Measurements from ENCODE around the gene PUS1.

Gene PUS1

DNA sequence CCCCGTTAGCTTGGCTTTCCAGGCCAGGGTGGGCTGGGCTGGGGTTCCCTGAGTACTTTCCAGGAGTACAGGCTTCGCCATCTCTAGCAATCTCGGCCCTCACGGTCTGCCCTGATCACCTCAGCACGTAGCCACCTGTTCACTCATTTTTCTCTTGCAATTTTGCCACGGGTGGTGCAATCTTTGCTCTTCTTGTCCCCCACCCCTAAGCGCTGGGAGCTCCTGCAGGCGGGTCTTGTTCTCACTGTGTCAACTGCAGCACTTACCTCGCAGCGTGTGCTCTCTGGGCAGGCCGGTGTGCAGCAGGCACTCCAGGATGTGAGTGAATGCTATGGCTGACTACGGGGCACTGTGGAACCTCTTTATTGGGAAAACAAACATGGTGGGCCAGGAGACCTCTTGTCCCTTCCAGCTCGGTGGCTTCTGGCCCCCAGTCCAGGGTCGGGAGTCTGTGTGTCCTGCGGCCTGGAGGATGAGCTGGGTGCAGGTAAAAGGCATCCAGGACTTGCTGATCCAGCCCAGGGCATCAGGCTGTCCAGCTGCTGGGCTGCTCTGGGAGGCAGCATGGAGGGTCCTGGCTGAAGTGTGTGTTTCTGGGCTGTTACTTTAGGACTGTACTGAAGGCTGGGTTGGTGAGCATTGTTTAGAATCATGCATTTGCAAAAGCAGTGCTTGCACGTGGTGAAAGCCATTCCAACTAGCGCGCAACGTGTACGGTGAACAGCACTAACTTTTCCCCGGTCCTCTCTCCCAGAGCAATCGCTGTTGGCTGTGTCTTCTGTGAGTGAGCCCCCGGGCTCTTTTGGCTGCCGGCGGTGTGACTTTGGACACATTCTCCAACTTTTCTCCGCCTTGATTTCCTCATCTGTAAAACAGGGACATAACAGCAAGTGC lies 36.1 kb upstream of the PUS1 start:
- TF ChIP-seq, protein P1, sequence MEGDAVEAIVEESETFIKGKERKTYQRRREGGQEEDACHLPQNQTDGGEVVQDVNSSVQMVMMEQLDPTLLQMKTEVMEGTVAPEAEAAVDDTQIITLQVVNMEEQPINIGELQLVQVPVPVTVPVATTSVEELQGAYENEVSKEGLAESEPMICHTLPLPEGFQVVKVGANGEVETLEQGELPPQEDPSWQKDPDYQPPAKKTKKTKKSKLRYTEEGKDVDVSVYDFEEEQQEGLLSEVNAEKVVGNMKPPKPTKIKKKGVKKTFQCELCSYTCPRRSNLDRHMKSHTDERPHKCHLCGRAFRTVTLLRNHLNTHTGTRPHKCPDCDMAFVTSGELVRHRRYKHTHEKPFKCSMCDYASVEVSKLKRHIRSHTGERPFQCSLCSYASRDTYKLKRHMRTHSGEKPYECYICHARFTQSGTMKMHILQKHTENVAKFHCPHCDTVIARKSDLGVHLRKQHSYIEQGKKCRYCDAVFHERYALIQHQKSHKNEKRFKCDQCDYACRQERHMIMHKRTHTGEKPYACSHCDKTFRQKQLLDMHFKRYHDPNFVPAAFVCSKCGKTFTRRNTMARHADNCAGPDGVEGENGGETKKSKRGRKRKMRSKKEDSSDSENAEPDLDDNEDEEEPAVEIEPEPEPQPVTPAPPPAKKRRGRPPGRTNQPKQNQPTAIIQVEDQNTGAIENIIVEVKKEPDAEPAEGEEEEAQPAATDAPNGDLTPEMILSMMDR (IDR thresholded peaks at IDR 0.05; ENCODE audit: low read depth, low read length), result no peak
- Histone ChIP-seq H3K27ac (no peak overlapping the region), H3K9me3 (ENCODE audit: severe bottlenecking) (no peaks in the 10 kb centered on the region), H3K36me3 (peaks cover 15% of the 10 kb centered on the region), H3K4me3 (ENCODE audit: low read depth, low read length) (no peak overlapping the region), H3K27me3 (ENCODE audit: insufficient read depth, low read depth, severe bottlenecking) (no peaks in the 10 kb centered on the region)
- DNase-seq, result no peak

DNA sequence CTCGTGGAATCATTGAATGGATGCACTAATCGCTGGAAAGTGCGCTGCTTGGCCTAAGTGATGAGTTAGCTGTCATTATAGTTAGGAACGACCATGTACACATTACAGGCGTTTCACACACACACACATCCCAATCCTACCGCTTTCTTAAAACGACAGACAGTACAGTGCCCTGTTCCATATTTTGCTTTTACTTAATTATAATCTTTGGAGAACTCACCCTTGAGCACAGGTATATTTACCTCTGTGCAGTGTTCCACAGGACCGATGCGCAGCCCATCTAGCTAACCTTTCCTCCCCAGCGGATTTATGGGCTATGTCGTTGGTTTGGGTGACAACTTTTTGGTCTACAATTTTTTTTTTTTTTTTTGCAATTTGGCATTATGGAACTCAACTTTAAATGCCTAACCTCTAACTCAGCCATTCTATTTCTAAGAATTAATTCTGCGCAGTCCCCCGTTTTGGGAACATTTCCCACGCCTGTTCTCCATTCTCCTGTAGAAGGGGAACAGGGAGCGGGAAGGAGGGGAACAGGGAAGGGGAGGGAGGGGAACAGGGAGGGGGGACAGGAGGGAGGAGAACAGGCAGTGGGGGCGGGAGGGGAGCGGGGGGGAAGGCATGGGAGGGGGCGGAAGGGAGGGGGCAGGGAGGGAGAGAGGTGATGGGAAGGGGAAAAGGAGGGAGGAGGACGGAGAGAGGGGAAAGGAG lies 35.3 kb upstream of the PUS1 start:
- TF ChIP-seq, protein P1 (IDR thresholded peaks at IDR 0.05; ENCODE audit: low read depth, low read length), result no peak
- DNase-seq, result no peak
- no peak overlapping the region for H3K27ac ChIP-seq

DNA sequence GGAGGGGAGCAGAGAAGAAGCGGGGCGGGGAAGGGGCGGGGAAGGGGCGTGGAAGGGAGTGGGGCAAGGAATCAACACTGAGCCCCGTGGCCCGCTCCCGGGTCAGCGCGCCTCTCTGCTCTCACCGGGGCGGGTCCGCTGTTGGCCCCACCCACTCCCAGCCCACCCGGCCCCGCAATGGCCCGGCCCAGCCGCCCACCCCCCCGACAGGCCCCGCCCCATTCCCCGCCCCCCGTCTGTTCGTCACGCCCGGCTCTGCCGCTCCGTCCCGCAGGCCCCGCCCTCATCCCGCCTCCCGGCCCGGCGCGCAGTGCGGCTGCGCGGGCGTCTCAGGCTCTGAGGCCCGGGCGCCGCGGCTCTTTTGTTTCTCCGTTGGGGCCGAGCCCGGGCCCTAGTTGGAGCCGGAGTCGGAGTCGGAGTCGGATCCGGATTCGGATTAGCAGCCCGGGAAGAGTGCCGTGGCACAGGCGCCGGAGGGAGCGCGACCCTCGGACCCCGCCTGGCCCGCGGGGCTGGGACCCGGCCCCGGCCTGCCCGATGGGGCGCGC lies 34.7 kb upstream of the PUS1 start, which contains the start of gene ULK1:
TSS of gene ULK1 (plus strand) at position 310 of the 548 bp plus-strand sequence. CDS start 380 bp downstream, outside the sequence.
- Histone ChIP-seq H3K36me3 (peaks cover 17% of the 10 kb centered on the region), H3K27ac (peak within 1 kb of the TSS; percentile 93), H3K27me3 (ENCODE audit: insufficient read depth, low read depth, severe bottlenecking) (no peaks in the 10 kb centered on the region), H3K4me3 (ENCODE audit: low read depth, low read length) (peak within 1 kb of the TSS; percentile 54), H3K9me3 (ENCODE audit: severe bottlenecking) (no peaks in the 10 kb centered on the region)
- DNase-seq, result peak; percentile 94
- TF ChIP-seq, protein P1 (IDR thresholded peaks at IDR 0.05; ENCODE audit: low read depth, low read length), result no peak

More for the DNA sequence above, 35.3 kb upstream of the PUS1 start:
- no peak overlapping the region for H3K4me3 ChIP-seq (ENCODE audit: low read depth, low read length)
- no peaks in the 10 kb centered on the region for H3K27me3 ChIP-seq (ENCODE audit: insufficient read depth, low read depth, severe bottlenecking)
- H3K9me3 ChIP-seq (ENCODE audit: severe bottlenecking), result no peaks in the 10 kb centered on the region
- H3K36me3 ChIP-seq, result peaks cover 17% of the 10 kb centered on the region

DNA sequence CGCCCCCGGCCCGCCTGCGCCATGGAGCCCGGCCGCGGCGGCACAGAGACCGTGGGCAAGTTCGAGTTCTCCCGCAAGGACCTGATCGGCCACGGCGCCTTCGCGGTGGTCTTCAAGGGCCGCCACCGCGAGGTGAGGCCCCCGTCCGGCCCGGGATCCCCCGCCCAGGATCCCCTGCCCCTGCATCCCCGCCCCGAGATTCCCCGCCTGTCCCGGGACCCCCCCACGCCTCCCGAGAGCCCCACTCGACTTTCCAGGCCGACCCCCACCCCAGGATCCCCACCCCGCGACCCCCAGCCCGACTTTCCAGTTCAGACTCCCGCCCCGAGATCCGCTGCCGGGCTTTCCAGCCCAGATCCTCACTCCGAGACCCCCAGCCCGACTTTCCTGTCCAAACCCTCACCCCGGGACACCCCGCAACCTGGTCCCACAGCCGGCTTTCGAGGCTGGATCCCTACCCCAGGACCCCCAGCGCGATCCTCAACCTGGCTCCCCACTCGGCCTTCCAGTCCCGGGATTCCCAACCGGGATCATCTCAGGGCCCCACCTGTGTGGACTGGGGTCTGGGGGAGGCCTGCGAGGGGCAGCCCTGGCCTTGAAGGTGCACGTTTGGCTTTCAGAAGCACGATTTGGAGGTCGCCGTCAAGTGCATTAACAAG lies 34.0 kb upstream of the PUS1 start:
- Histone ChIP-seq H3K27ac (peak overlapping the region; percentile 52; the same call in 1 of the 2 replicates), H3K9me3 (ENCODE audit: severe bottlenecking) (no peaks in the 10 kb centered on the region), H3K27me3 (ENCODE audit: insufficient read depth, low read depth, severe bottlenecking) (no peaks in the 10 kb centered on the region), H3K4me3 (ENCODE audit: low read depth, low read length) (peak overlapping the region; percentile 54), H3K36me3 (peaks cover 17% of the 10 kb centered on the region)
- TF ChIP-seq, protein P1 (IDR thresholded peaks at IDR 0.05; ENCODE audit: low read depth, low read length), result no peak
- no peak for DNase-seq

DNA sequence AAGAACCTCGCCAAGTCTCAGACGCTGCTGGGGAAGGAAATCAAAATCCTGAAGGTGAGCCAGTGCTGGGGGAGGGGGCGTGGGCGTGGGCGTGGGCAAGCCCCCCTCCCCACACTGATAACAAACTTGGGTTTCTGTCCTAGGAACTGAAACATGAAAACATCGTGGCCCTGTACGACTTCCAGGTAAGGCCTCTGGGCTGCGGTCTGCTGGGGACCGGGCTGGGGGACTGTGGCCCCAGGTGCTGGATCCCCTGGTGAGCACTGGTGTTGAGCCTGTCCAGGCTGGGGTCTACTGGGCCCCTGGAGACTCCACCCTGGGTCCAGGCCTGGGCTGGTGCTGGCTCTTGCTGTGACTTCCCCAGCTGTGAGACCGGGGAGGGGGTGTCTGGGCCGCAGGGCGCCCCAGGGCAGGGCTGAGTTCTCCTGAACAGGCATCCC lies 33.4 kb upstream of the PUS1 start:
- Histone ChIP-seq H3K36me3 (peaks cover 17% of the 10 kb centered on the region), H3K9me3 (ENCODE audit: severe bottlenecking) (no peaks in the 10 kb centered on the region), H3K27me3 (ENCODE audit: insufficient read depth, low read depth, severe bottlenecking) (no peaks in the 10 kb centered on the region), H3K4me3 (ENCODE audit: low read depth, low read length) (peak overlapping the region; percentile 54), H3K27ac (peak overlapping the region; percentile 40; the same call in 1 of the 2 replicates)
- DNase-seq, result no peak
- TF ChIP-seq, protein P1 (IDR thresholded peaks at IDR 0.05; ENCODE audit: low read depth, low read length), result no peak
